K562 (cell line): ENCODE data around the gene C2CD2. TPM values are rescaled to one million over a fixed set of nuclear protein-coding genes. Genes with fewer than 3 reads are reported as not detected.

Source experiments
- ATAC-seq: fragments of 200-7000 bp; cut with Tn5 transposase; 3 replicates; pipeline ENCODE4 v1.9.1; 2020; ENCODE audit warnings: moderate library complexity
- BruUV-seq: library from RNA; stranded (reverse); fragments of 400-500 nt; replicated peaks from 2 replicates; lab custom pipeline; 2021; lab: Mats Ljungman, UMichigan
- CTCF ChIA-PET: fragments of 300-600 bp; formaldehyde crosslinking; extraction: SDS; loops from one replicate; lab custom pipeline; 2021; ENCODE audit warnings: low intra/inter-chr PET ratio; lab: Yijun Ruan, JAX
- POLR2A ChIA-PET: fragments of 300-600, 350-650 bp; sonication (Branson Sonifier 250); formaldehyde crosslinking; extraction: SDS; loops from one replicate; lab custom pipeline; 2021; ENCODE audit warnings: antibody characterized with exemption, inconsistent platforms; lab: Yijun Ruan, JAX
- DNase-seq, 4 experiments: peaks; one replicate each; pipeline versions ENCODE4 v3.0.0 to v3.0.0-alpha.2; 2011 to 2018; ENCODE audit warnings: low spot score in 3 of 4, mixed read lengths in 3 of 4; ENCODE audit errors: extremely low read depth in 1 of 4
- FAIRE-seq: peaks from 2 replicates; lab custom pipeline; 2011; peaks lifted over from hg19 to GRCh38; lab: Jason Lieb, UNC
- H2AFZ ChIP-seq: 2 replicates; pipeline ENCODE4 v1.6.0; 2011; ENCODE audit warnings: low read depth, low read length, control low read depth, inconsistent platforms
- H3K27ac ChIP-seq: fragments of 200-600 bp; 3 replicates; pipeline ENCODE4 v1.8.0; 2011; ENCODE audit warnings: low read depth, mild to moderate bottlenecking, control low read depth, inconsistent platforms, low read length, moderate library complexity, mixed read lengths; ENCODE audit errors: extremely low read depth
- H3K27me3 ChIP-seq, 2 experiments: fragments of 300-600 bp in 1 of 2; 2 replicates in 1 of 2; 3 replicates in 1 of 2; pipeline versions ENCODE4 v1.6.0 to v1.8.0; 2011; ENCODE audit warnings: inconsistent platforms in 2 of 2, low read length in 2 of 2, mild to moderate bottlenecking in 1 of 2, mixed read lengths in 1 of 2, moderate library complexity in 1 of 2; ENCODE audit not compliant: control insufficient read depth in 2 of 2, insufficient read depth in 2 of 2
- H3K36me3 ChIP-seq: fragments of 300-600 bp; 3 replicates; pipeline ENCODE4 v1.8.0; 2011; ENCODE audit warnings: mild to moderate bottlenecking, low read length, inconsistent platforms; ENCODE audit not compliant: control insufficient read depth, insufficient read depth
- H3K4me1 ChIP-seq, 2 experiments: fragments of 200-600 bp in 1 of 2; replicated peaks in 1 of 2; 2 replicates in 1 of 2; 3 replicates in 1 of 2; pipeline versions ENCODE4 v1.5.1 to v1.8.0; 2011; ENCODE audit warnings: inconsistent platforms in 2 of 2, low read length in 2 of 2, mild to moderate bottlenecking in 1 of 2, mixed read lengths in 1 of 2, moderate library complexity in 1 of 2; ENCODE audit not compliant: control insufficient read depth in 2 of 2, insufficient read depth in 2 of 2
- H3K4me2 ChIP-seq: 2 replicates; pipeline ENCODE4 v1.6.1; 2011; ENCODE audit warnings: low read length, control low read depth, inconsistent platforms, mixed read lengths; ENCODE audit not compliant: insufficient read depth
- H3K4me3 ChIP-seq: fragments of 200-600 bp; sonication (generic), shearing (Covaris generic); 2 replicates; pipeline ENCODE4 v1.5.1; 2016; ENCODE audit warnings: control low read depth, inconsistent platforms
- H3K79me2 ChIP-seq: fragments of 200-600 bp; 3 replicates; pipeline ENCODE4 v1.8.0; 2011; ENCODE audit warnings: low read length, inconsistent platforms; ENCODE audit not compliant: control insufficient read depth, insufficient read depth
- H3K9ac ChIP-seq, 2 experiments: 2 replicates each; pipeline versions ENCODE4 v1.6.0 to v1.6.1; 2011; ENCODE audit warnings: low read depth in 2 of 2, low read length in 2 of 2, control low read depth in 1 of 2, inconsistent platforms in 1 of 2, mild to moderate bottlenecking in 1 of 2, mixed read lengths in 1 of 2; ENCODE audit not compliant: insufficient read depth in 1 of 2
- H3K9me1 ChIP-seq: one replicate; pipeline ENCODE4 v1.6.0; 2011; ENCODE audit warnings: inconsistent platforms, mild to moderate bottlenecking, low read length, moderate library complexity; ENCODE audit not compliant: control insufficient read depth, insufficient read depth
- H3K9me3 ChIP-seq: replicated peaks from 2 replicates; pipeline ENCODE4 v1.5.1; 2011; ENCODE audit warnings: low read depth, low read length, inconsistent platforms; ENCODE audit not compliant: control insufficient read depth, insufficient read depth
- H4K20me1 ChIP-seq: replicated peaks from 2 replicates; pipeline ENCODE4 v1.6.1; 2011; ENCODE audit warnings: low read length, inconsistent platforms, mixed read lengths; ENCODE audit not compliant: control insufficient read depth, insufficient read depth
- FOXK2 ChIP-seq, 2 experiments: fragments of 450-650 bp; IDR thresholded peaks in 1 of 2; conservative IDR thresholded peaks in 1 of 2; 2 replicates each; pipeline ENCODE4 v1.6.1; 2016; ENCODE audit warnings: low read depth in 2 of 2, mild to moderate bottlenecking in 1 of 2
- ZNF561 ChIP-seq: fragments of 450-650 bp; formaldehyde crosslinking; conservative IDR thresholded peaks from 2 replicates; pipeline ENCODE4 v1.4.0; 2020; ENCODE audit warnings: mild to moderate bottlenecking, moderate library complexity
- WGBS: fragments of 100-300 bp; shearing (Covaris generic); methylation state at CpG from one replicate; pipeline ENCODE4 v1.1.6; 2016; ENCODE audit warnings: low coverage, mixed read lengths; ENCODE audit not compliant: insufficient coverage; ENCODE audit errors: missing lambda C conversion rate; 5-methylcytosine and 5-hydroxymethylcytosine counted together
- in situ Hi-C: fragments of 300-500 bp; cut with MboI; formaldehyde crosslinking; loops from 4 replicates; pipeline ENCODE4 v1.15.0; 2018; ENCODE audit warnings: inconsistent platforms, mixed read lengths
- intact Hi-C: fragments of 100-400 bp; cut with micrococcal nuclease; formaldehyde crosslinking; loops from 2 replicates; pipeline ENCODE4 v1.14.2; 2022
- polyA plus RNA-seq, 8 experiments: library from polyadenylated mRNA; depleted of rRNA in 4 of 8; stranded (reverse) in 5 of 8; unstranded in 3 of 8; fragments of >200 nt; fragmentation: Nextera tagmentation in 2 of 8; fragmentation: Illumina TruSeq in 1 of 8; extraction: Ambion mirVana in 2 of 8; extraction: Trizol in 1 of 8; gene quantifications; 2 replicates each; pipeline versions ENCODE4 v1.2.1 to v1.2.3, GENCODE V29; 2011 to 2014; ENCODE audit warnings: inconsistent platforms in 1 of 8, missing spikeins in 1 of 8
- total RNA-seq, 7 experiments: library from RNA; depleted of rRNA in 6 of 7; stranded (reverse); fragments of >200 nt in 6 of 7; fragmentation: Illumina TruSeq in 2 of 7; extraction: Trizol in 2 of 7; gene quantifications; 2 replicates each; pipeline versions ENCODE4 v1.2.1 to v1.2.3, GENCODE V29; 2011 to 2021; ENCODE audit warnings: low replicate concordance in 1 of 7
- TF ChIP-seq, protein P1 (sequence below), 2 experiments: IDR thresholded peaks in 1 of 2; conservative IDR thresholded peaks in 1 of 2; 2 replicates each; pipeline ENCODE4 v1.6.1; 2016; ENCODE audit warnings: low read depth in 2 of 2, mild to moderate bottlenecking in 1 of 2, missing compliant biosample characterization in 1 of 2, missing genetic modification characterization in 1 of 2, moderate library complexity in 1 of 2
- TF ChIP-seq, protein P2 (sequence below), 2 experiments: fragments of 200-800 bp in 1 of 2; sonication (Bioruptor generic) in 1 of 2; sonication (generic) in 1 of 2; formaldehyde crosslinking in 1 of 2; IDR thresholded peaks in 1 of 2; conservative IDR thresholded peaks in 1 of 2; 2 replicates each; pipeline versions ENCODE4 v1.5.0 to v1.6.1; 2016 to 2020; ENCODE audit warnings: missing compliant biosample characterization in 1 of 2, missing genetic modification characterization in 1 of 2, missing genetic modification reagents in 1 of 2
- TF ChIP-seq, protein P3 (sequence below): fragments of 450-650 bp; IDR thresholded peaks from 2 replicates; pipeline ENCODE4 v1.6.1; 2016; ENCODE audit warnings: mild to moderate bottlenecking, moderate library complexity

Gene C2CD2
- total and polyA plus RNA-seq, 9 of the 15 experiments (the other 6 are each of a cell fraction or from before 2014, with no cell fraction given) = 1.3 to 21.6 (median 12.1) TPM

DNA sequence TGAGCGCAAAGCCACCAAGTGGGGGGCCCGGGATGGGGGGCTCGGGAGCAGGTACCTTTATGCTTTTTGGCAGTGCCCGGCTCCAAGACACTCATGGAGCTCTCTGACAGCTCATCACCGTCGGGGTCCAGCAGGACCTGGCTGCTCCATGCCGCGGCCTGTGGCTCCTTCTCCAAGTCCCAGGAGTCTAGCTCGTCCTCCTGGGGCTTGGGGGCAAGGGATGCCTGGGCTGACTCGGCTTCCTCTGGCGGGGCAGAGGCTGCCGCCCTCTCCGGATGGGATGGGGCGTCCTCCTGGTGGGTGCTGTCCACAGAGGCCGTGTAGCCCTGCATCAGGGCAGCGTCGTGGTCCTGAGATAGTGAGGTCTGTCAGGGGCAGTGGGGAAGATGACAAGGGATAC is 54.8 kb downstream of the C2CD2 start:
- H3K4me3 ChIP-seq = no peak overlapping the region
- WGBS = 89% methylated on average over 15 of the region's 17 CpGs
- H4K20me1 ChIP-seq = peaks cover 2% of the 10 kb centered on the region; the same call in 1 of the 2 replicates
- no peak overlapping the region for H3K4me2 ChIP-seq
- H3K9me3 ChIP-seq = no peaks in the 10 kb centered on the region
- ATAC-seq (no peak), DNase-seq (no peak), FAIRE-seq (no peak)
- intact Hi-C loops (no loop called here), in situ Hi-C loops (no loop called here)
- H3K9ac ChIP-seq = no peak overlapping the region
- H3K9me1 ChIP-seq = no peaks in the 10 kb centered on the region
- no peaks in the 10 kb centered on the region for H3K27me3 ChIP-seq
- no TSS peak for BruUV-seq
- H3K79me2 ChIP-seq = no peaks in the 10 kb centered on the region
- H3K4me1 ChIP-seq = peaks cover 30 to 31% of the 10 kb centered on the region in 2 experiments
- POLR2A ChIA-PET = no interaction called here
- peaks cover 39% of the 10 kb centered on the region for H3K36me3 ChIP-seq
- H2AFZ ChIP-seq = no peak overlapping the region
- CTCF ChIA-PET = no interaction called here
- no peak overlapping the region for H3K27ac ChIP-seq
- TF ChIP-seq, protein P1, sequence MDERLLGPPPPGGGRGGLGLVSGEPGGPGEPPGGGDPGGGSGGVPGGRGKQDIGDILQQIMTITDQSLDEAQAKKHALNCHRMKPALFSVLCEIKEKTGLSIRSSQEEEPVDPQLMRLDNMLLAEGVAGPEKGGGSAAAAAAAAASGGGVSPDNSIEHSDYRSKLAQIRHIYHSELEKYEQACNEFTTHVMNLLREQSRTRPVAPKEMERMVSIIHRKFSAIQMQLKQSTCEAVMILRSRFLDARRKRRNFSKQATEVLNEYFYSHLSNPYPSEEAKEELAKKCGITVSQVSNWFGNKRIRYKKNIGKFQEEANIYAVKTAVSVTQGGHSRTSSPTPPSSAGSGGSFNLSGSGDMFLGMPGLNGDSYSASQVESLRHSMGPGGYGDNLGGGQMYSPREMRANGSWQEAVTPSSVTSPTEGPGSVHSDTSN (CRISPR knock-in tag; IDR thresholded peaks at IDR 0.05; ENCODE audit: low read depth) = no peak
- TF ChIP-seq, protein P1 (tag; conservative IDR thresholded peaks at IDR 0.05; ENCODE audit: low read depth) = no peak
- no peak for TF ChIP-seq ZNF561 (CRISPR knock-in tag)
- TF ChIP-seq, protein P2, sequence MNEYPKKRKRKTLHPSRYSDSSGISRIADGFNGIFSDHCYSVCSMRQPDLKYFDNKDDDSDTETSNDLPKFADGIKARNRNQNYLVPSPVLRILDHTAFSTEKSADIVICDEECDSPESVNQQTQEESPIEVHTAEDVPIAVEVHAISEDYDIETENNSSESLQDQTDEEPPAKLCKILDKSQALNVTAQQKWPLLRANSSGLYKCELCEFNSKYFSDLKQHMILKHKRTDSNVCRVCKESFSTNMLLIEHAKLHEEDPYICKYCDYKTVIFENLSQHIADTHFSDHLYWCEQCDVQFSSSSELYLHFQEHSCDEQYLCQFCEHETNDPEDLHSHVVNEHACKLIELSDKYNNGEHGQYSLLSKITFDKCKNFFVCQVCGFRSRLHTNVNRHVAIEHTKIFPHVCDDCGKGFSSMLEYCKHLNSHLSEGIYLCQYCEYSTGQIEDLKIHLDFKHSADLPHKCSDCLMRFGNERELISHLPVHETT (CRISPR knock-in tag; conservative IDR thresholded peaks at IDR 0.05 in 1 of 2, IDR thresholded peaks at IDR 0.05 in 1 of 2) = no peak
- TF ChIP-seq, protein P3, sequence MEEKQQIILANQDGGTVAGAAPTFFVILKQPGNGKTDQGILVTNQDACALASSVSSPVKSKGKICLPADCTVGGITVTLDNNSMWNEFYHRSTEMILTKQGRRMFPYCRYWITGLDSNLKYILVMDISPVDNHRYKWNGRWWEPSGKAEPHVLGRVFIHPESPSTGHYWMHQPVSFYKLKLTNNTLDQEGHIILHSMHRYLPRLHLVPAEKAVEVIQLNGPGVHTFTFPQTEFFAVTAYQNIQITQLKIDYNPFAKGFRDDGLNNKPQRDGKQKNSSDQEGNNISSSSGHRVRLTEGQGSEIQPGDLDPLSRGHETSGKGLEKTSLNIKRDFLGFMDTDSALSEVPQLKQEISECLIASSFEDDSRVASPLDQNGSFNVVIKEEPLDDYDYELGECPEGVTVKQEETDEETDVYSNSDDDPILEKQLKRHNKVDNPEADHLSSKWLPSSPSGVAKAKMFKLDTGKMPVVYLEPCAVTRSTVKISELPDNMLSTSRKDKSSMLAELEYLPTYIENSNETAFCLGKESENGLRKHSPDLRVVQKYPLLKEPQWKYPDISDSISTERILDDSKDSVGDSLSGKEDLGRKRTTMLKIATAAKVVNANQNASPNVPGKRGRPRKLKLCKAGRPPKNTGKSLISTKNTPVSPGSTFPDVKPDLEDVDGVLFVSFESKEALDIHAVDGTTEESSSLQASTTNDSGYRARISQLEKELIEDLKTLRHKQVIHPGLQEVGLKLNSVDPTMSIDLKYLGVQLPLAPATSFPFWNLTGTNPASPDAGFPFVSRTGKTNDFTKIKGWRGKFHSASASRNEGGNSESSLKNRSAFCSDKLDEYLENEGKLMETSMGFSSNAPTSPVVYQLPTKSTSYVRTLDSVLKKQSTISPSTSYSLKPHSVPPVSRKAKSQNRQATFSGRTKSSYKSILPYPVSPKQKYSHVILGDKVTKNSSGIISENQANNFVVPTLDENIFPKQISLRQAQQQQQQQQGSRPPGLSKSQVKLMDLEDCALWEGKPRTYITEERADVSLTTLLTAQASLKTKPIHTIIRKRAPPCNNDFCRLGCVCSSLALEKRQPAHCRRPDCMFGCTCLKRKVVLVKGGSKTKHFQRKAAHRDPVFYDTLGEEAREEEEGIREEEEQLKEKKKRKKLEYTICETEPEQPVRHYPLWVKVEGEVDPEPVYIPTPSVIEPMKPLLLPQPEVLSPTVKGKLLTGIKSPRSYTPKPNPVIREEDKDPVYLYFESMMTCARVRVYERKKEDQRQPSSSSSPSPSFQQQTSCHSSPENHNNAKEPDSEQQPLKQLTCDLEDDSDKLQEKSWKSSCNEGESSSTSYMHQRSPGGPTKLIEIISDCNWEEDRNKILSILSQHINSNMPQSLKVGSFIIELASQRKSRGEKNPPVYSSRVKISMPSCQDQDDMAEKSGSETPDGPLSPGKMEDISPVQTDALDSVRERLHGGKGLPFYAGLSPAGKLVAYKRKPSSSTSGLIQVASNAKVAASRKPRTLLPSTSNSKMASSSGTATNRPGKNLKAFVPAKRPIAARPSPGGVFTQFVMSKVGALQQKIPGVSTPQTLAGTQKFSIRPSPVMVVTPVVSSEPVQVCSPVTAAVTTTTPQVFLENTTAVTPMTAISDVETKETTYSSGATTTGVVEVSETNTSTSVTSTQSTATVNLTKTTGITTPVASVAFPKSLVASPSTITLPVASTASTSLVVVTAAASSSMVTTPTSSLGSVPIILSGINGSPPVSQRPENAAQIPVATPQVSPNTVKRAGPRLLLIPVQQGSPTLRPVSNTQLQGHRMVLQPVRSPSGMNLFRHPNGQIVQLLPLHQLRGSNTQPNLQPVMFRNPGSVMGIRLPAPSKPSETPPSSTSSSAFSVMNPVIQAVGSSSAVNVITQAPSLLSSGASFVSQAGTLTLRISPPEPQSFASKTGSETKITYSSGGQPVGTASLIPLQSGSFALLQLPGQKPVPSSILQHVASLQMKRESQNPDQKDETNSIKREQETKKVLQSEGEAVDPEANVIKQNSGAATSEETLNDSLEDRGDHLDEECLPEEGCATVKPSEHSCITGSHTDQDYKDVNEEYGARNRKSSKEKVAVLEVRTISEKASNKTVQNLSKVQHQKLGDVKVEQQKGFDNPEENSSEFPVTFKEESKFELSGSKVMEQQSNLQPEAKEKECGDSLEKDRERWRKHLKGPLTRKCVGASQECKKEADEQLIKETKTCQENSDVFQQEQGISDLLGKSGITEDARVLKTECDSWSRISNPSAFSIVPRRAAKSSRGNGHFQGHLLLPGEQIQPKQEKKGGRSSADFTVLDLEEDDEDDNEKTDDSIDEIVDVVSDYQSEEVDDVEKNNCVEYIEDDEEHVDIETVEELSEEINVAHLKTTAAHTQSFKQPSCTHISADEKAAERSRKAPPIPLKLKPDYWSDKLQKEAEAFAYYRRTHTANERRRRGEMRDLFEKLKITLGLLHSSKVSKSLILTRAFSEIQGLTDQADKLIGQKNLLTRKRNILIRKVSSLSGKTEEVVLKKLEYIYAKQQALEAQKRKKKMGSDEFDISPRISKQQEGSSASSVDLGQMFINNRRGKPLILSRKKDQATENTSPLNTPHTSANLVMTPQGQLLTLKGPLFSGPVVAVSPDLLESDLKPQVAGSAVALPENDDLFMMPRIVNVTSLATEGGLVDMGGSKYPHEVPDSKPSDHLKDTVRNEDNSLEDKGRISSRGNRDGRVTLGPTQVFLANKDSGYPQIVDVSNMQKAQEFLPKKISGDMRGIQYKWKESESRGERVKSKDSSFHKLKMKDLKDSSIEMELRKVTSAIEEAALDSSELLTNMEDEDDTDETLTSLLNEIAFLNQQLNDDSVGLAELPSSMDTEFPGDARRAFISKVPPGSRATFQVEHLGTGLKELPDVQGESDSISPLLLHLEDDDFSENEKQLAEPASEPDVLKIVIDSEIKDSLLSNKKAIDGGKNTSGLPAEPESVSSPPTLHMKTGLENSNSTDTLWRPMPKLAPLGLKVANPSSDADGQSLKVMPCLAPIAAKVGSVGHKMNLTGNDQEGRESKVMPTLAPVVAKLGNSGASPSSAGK = no peak
- TF ChIP-seq FOXK2 (conservative IDR thresholded peaks at IDR 0.05 in 1 of 2, IDR thresholded peaks at IDR 0.05 in 1 of 2; ENCODE audit: low read depth in 2 of 2) = no peak
